ENCODE results near the gene ABLIM2.

The ABLIM2 gene

GRCh38 chr4:8040607-8041006 lies 118.0 kb downstream of the ABLIM2 start:
- DNase-seq, result no peak

DNA sequence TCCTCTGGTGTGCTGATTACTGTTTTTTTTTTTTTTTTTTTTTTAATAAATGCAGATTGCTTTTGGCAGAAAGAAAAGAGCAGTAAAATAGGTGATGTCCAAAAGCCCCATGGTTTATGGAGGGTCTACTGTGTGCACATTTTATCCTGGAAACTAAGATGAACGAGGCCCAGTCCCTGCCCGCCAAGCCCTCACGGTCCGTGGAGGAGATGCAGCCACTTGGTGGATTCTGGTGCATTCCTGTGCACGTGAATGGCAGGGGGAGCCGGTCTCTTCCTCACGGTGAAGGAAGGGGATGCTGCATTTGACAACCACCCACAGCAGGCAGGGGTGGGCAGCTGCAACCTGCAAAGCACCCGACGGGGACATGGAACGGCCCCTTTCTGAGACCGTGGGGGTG lies 118.8 kb downstream of the ABLIM2 start:
- DNase-seq, result no peak

DNA sequence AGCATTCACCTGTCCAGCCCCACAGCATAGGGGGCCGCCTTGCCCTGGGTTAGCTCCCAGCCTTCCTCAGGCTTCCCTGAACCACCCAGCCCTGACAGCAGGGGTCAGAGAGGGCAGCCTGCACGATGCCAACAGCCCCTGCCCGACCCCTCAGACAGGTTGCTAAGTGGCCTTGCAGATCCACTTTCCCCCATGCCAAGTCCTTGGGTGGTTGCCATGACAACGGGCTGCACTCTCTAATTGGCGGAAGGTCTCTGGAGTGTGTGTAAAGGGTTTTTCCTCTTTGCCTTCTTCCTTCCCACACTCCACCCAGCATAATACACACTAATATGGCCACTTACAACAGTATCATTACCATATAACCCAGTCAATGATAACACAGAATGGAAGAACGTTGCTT lies 119.3 kb downstream of the ABLIM2 start:
- no peak for DNase-seq

DNA sequence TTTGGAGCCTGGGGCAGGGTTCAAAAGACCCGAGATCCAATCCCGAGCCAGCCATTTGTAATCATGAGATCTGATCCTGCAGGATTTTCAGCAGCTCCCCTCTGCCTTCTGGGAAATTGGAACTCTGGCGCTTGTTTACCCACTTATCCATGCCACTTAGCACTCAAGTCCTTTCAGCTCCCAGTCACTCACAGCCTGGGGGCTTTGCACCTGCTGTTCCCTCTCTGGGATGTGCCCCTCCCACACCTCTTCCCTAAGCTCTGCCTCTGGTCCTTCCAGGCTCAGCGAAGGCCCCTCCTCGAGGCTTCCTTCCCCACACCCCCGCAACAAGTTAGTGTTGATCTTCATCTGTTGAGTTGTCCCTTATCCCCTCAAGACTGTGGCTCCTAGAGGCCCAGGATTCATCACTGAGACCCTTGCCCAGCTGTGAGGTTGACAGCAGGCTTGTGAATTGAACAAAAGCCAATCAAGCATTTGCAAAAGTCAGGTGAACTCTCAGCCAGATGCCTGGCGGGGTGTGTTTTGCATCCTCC lies 119.8 kb downstream of the ABLIM2 start:
- DNase-seq, result no peak

- no peak for DNase-seq
Observed at GRCh38 chr4:8038083-8038482, 120.5 kb downstream of the ABLIM2 start.

- no peak for DNase-seq
Observed at GRCh38 chr4:8037150-8037769, 121.4 kb downstream of the ABLIM2 start.

- DNase-seq, result no peak
Observed at GRCh38 chr4:8035371-8035780, 123.2 kb downstream of the ABLIM2 start.

- DNase-seq, result no peak
Observed at GRCh38 chr4:8033829-8034528, 124.6 kb downstream of the ABLIM2 start.

- no peak for DNase-seq
Observed at GRCh38 chr4:8033067-8033755, 125.4 kb downstream of the ABLIM2 start.

DNA sequence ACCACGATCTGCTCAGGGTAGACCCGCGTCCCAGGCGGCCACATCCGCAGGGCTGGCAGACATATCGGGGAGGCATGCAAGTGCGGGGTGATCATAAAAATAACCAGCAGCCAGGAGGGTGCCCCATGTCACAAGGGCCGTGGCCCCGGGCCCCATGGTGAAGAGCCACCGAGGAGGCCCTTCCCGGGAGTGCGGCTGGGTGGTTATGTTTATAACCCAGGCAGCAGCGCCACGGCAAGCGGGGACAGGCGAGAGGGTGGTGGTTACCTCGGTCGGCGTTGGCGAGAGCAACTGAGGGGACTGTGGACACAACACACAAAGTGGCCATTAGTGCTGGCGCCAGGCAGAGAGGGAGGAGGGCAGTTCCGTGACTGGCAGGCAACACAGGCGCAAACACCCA lies 126.2 kb downstream of the ABLIM2 start:
- DNase-seq, result no peak

DNA sequence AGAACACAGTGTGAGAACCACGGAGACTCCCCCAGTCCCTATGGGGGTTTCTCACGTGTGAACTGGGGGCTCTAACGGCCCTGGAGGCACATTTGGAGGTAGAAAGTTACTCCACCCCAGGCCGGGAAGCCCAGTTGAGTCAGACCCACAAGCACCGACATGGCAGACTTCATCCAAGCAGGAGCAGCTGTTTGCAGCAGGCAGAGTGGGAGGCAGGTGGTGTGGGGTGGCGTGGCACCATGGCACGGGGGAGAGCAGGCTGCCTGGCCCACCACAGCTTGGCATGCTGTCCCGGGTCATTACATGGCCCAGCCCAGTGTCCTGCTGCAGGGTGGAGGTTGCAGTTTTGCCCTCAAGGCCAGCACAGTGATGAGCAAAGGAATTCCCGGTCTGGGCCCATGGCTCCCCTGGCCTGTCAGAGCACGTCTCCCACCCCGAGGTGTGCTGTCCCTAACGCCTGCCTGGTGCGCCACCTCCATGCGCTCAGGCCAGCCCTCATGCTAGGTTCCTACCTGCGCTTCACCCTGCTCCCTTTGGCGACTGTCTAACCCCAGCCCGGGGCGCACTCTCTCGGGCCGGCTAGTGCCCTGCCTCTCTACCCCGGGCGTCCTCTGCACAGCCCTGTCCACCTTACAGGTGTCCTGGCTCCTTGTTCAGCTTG lies 128.4 kb downstream of the ABLIM2 start:
- DNase-seq, result no peak

GRCh38 chr4:8029689-8030088 lies 128.9 kb downstream of the ABLIM2 start:
- DNase-seq, result no peak

- DNase-seq, result no peak
Observed at GRCh38 chr4:8028884-8029568, 129.6 kb downstream of the ABLIM2 start.

DNA sequence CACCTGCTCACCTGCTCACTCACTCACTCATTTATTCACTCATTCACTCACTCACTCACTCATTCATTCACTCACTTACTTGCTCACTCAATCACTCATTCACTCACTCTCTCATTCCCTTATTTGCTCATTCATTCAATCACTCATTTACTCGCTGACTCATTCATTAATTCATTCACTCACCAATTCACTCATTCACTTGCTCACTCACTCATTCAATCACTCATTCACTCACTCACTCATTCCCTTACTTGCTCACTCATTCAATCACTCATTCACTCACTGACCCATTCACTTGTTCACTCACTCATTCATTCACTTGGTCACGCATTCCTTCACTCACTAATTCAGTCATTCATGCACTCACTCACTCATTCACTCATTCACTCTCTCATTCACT lies 130.2 kb downstream of the ABLIM2 start:
- DNase-seq, result no peak

DNA sequence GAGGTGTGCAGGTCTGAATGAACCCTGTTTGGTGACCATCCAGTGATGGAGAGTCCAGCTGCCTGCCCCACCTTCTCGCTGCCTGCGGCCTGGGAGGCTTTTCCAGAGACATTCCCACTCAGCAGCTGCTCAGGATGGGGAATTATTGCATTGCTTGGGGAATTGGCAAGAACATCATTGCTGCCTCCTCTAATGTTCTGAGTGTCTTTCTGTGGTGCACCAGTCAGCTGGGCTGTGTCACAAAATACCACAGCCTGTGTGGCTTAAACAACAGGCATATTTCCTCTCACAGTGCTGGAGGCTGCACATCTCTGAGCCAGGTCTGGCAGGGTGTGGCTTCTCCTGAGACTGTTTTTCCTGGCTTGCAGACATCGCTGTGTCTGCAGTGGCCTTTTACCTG lies 132.2 kb downstream of the ABLIM2 start:
- DNase-seq, result no peak

DNA sequence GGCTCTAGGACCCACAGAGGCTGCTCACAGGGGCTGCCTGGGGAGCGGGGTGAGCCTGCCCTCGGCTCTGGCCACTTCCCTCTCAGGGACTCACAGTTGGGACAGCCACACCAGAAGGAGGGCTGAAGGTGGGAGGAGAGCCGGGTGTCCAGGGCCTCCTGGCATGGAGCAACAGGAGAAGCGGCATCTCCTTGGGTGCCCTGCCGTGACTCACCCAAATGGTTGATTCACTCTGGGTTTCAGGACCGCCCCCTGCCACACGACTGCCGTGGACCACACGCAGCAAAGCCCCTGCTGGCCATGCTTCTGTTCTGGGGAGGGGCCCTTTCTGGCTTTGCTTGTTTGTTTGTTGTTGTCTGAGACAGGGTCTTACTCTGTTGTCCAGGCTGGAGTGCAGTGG lies 132.9 kb downstream of the ABLIM2 start:
- no peak for DNase-seq

- no peak for DNase-seq
Observed at GRCh38 chr4:8024073-8024786, 134.4 kb downstream of the ABLIM2 start.

DNA sequence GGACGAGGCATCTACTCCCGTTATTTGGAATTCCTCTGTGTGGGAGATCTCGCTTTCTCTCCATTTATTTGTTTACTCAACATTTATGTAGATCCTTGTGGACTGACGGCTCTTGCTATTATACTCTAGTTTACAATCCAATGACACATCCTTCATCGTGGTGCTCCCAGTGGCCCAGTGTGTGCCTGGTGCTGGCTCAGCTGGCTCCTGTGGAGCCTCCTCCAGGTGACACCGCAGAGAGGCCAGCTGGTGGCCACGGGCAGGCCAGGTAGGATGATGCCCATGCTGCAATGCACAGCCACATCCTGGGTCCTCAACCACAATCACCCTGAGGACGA lies 134.9 kb downstream of the ABLIM2 start:
- DNase-seq, result no peak

GRCh38 chr4:8022767-8023695 lies 135.6 kb downstream of the ABLIM2 start:
- DNase-seq, result no peak

DNA sequence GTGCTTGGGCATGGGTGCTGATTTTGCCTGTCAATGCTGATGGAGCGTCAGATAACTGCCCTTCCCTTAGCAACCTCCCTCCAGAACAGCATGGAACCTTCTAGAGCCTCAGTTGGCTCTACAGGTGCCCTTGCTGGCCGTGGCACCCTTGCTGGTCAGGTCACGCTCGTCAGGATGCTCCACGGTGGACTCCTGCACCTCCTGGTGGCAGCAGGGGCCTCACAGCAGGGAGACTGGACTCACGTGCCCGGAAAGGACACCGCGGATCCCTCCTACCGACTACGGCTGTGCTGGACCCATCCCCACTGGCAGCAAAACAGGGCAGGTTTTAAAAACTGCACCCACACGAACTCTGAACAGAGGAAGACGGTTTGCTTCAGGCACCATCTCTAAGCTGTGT lies 136.8 kb downstream of the ABLIM2 start:
- no peak for DNase-seq
